GM12864 (cell line): Measurements from ENCODE around the gene CHAD.

Experiments
- DNase-seq: peaks from one replicate; pipeline ENCODE4 v3.0.0-alpha.2; 2011; ENCODE audit warnings: low read depth
- H3K4me3 ChIP-seq: 2 replicates; pipeline ENCODE4 v1.5.1; 2011; ENCODE audit warnings: mild to moderate bottlenecking, low read depth, low read length, control low read depth
- TF ChIP-seq, protein P1 (sequence below): IDR thresholded peaks from 2 replicates; pipeline ENCODE4 v1.5.1; 2011; ENCODE audit warnings: low read depth, mild to moderate bottlenecking, moderate library complexity, low read length, control low read depth, inconsistent platforms; ENCODE audit errors: missing control alignments

Gene CHAD

DNA sequence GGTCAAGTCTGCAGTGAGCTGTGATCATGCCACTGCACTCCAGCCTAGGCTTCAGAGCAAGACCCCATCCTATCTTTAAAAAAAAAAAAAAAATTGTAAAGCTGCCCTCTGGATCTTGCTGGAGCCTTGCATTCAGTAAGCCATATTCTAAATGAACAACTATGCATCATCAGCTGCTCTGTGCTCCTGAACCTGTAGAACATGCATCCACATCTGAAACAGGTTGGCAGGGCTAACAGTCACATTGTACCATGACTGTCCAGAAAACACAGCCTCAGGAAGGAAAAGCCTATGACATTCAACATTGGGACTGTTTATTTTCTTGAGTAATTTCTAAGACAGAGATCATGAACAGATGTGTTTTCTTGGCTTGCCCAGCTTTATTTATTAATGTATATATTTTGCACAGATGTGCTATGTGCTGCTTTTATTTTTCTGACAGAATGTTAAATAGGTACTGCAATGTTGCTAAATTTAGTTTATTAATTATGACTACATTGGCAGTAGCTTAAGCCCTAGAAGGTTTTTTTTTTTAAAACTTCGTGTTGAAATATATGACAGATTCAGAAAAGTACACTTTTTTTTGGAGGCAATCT, 22.9 kb downstream of the CHAD start:
- no peak overlapping the region for H3K4me3 ChIP-seq
- TF ChIP-seq, protein P1, sequence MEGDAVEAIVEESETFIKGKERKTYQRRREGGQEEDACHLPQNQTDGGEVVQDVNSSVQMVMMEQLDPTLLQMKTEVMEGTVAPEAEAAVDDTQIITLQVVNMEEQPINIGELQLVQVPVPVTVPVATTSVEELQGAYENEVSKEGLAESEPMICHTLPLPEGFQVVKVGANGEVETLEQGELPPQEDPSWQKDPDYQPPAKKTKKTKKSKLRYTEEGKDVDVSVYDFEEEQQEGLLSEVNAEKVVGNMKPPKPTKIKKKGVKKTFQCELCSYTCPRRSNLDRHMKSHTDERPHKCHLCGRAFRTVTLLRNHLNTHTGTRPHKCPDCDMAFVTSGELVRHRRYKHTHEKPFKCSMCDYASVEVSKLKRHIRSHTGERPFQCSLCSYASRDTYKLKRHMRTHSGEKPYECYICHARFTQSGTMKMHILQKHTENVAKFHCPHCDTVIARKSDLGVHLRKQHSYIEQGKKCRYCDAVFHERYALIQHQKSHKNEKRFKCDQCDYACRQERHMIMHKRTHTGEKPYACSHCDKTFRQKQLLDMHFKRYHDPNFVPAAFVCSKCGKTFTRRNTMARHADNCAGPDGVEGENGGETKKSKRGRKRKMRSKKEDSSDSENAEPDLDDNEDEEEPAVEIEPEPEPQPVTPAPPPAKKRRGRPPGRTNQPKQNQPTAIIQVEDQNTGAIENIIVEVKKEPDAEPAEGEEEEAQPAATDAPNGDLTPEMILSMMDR: no peak
- no peak for DNase-seq

DNA sequence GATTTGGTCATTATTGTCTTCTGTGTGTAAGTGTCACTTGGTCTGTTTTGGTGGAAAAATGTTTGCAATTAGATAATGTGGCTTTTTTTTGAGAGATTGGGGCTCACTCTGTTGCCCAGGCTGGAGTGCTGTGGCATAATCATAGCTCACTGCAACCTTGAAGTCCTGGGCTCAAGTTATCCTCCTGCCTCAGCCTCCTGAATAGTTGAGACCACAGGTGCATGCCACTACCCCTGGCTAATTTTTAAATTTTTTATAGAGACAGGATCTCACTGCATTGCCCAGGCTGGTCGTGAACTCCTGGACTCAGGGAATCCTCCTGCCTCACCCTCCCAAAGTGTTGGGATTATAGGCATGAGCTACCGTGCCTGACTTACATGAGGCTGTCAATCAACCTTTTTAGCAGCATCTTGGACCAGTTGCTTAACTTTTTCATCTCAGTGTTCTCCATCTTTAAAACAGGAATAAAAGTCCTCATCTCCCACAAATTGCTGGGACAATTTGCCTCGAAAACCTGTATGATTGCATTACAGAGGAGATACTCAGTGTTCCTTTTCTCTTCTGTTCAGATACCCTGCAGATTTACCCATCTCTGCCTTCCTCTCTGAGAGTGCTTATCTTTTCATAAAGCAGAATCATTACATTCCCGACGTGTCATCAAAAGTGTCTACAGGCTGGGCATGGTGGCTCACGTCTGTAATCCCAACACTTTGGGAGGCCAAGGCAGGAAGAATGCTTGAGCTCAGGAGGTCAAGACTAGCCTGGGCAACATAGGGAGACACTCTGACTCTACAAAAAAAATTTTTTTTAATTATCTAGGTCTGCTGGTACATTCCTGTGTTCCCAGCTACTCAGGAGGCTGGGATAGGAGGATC, 23.6 kb downstream of the CHAD start:
- H3K4me3 ChIP-seq: no peak overlapping the region
- TF ChIP-seq, protein P1: no peak
- no peak for DNase-seq

DNA sequence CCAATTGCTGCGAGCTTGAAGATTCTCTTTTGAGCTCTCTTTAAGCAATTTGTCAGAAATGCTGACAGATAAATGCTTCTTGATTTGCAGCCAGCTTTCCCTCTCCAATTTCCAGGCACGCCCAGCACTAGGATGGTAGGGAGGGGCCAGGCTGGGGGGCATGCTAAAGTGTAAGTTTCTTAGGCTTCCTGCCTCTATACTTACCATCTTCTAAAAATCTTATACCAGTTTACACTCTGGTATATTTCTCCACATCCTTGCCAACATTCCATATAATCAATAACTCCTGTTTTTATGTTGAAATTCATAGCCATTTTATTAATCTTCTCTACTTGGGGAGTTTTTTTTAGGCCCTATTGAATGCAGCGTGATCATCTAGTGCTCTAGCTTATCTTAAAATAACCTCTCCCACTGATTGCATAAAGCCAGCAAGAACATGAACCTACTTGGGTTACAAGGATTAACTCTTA, 25.1 kb downstream of the CHAD start:
- DNase-seq: no peak
- H3K4me3 ChIP-seq: no peak overlapping the region
- TF ChIP-seq, protein P1: no peak

DNA sequence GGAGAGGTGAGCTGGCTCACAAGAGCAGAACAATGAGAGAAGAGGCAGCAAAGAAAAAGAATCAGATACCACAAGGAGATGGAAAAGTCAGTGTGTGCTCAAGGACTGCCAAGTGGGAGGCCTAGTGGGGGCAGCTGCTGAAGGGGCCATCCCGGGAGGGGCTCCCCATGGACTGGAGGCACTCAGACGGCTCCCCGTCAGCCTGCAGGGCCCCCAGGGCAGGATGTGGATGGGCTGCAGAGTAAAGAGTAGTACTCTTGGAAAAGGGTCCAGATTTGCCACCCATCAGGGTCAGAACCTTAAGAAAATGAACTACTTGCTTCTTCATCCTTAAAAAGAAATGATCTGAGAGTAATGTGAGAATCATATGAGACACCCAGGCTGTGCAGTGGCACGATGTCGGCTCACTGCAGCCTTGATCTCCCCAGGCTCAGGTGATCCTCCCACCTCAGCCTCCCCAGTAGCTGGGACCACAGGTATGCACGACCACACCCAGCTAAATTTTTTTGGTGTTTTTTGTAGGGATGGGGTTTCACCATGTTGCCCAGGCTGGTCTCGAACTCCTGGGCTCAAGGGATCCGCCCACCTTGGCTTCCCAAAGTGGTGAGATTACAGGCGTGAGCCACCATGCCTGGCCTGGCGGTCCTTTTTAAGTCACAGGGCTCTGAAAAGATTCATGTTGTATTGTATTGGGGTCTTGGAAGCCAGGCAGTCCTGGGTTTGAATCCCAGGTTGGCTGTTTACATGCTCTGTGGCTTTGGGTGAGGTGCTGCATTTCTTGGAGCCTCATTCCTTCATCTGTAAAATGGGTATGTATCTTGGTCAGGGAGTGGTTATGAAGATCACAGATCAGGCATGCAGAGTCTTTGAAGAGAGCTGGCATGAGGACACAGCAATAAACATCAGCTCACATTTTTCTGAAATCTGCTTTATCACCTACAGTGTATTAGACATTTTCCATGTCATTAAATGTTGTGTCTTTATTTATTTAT, 27.5 kb downstream of the CHAD start:
- no peak for DNase-seq
- no peak overlapping the region for H3K4me3 ChIP-seq
- TF ChIP-seq, protein P1: no peak

DNA sequence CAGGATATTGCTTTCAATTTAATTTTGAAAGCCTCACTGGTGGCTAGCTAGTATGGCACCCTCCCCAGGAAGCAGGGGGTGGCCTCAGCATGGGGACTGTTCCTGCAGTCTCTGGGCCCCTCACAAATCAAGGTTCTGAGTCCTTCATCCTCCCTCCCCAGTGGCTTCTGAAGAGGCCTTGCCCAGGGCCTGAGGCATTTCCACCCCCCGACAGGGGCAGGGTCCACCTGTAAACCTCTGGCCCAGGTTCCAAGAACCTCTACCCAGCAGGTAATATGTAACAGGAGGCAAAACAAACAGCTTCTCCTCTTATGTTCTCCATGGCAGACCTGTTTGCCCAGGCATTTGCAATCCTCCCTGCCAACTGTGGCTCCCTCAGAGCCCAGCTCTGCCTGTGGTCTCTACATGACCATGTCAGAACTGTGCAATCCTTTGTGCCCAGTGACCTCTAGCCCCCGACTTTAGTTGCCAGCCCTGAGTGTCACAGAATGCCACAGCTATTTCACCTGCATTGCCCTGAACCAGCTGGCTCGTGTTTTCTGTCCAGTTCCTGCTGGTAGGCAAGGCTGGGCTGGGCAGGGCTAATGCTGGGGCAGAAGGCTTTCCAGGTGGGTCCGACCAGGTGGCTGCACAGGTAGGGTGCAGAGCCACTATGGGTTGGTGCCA, 28.4 kb downstream of the CHAD start:
- no peak overlapping the region for H3K4me3 ChIP-seq
- TF ChIP-seq, protein P1: no peak
- no peak for DNase-seq

DNA sequence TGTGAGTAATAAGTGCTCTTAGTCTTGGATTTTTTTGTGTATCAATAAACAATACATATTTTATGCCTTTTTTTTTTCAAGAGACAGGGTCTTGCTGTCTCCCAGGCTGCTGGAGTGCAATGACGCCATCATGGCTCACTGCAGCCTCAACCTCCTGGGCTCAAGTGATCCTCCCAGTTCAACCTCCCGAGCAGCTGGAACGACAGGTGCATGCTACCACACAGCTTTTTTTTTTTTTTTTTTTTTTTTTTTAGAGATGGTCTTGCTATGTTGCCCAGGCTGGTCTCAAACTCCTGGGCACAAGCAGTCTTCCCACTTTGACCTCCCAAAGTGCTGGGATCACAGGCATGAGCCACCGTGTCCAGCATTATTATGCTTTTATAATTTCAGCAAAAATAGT, 29.7 kb downstream of the CHAD start:
- no peak for DNase-seq
- no peak overlapping the region for H3K4me3 ChIP-seq
- TF ChIP-seq, protein P1: no peak
